GM19238 (cell line): ENCODE data around the gene XYLT1.

ENCODE experiments used
- DNase-seq: peaks from one replicate; pipeline ENCODE4 v3.0.0; 2011; ENCODE audit warnings: low spot score; ENCODE audit not compliant: insufficient read length

The XYLT1 gene

GRCh38 chr16:17403859-17404545, 66.8 kb downstream of the XYLT1 start:
- no peak for DNase-seq

GRCh38 chr16:17403156-17403809, 67.5 kb downstream of the XYLT1 start:
- no peak for DNase-seq

GRCh38 chr16:17397499-17397891, 73.3 kb downstream of the XYLT1 start:
- no peak for DNase-seq

GRCh38 chr16:17396762-17397498, 73.8 kb downstream of the XYLT1 start:
- no peak for DNase-seq

GRCh38 chr16:17395849-17396480, 74.8 kb downstream of the XYLT1 start:
- DNase-seq = no peak

GRCh38 chr16:17392857-17393692, 77.7 kb downstream of the XYLT1 start:
- DNase-seq = no peak

- DNase-seq = no peak
Measured at GRCh38 chr16:17392127-17392856, 78.5 kb downstream of the XYLT1 start.

GRCh38 chr16:17391715-17392114, 79.0 kb downstream of the XYLT1 start:
- DNase-seq = no peak

GRCh38 chr16:17389384-17389783, 81.4 kb downstream of the XYLT1 start:
- DNase-seq = no peak

- no peak for DNase-seq
Measured at GRCh38 chr16:17387256-17387655, 83.5 kb downstream of the XYLT1 start.

GRCh38 chr16:17386229-17386628, 84.5 kb downstream of the XYLT1 start:
- DNase-seq = no peak

- DNase-seq = no peak
Measured at GRCh38 chr16:17384471-17384870, 86.3 kb downstream of the XYLT1 start.

- DNase-seq = no peak
Measured at GRCh38 chr16:17382949-17383863, 87.6 kb downstream of the XYLT1 start.

- no peak for DNase-seq
Measured at GRCh38 chr16:17382514-17382913, 88.2 kb downstream of the XYLT1 start.

GRCh38 chr16:17381784-17382183, 89.0 kb downstream of the XYLT1 start:
- no peak for DNase-seq

- no peak for DNase-seq
Measured at GRCh38 chr16:17380613-17381012, 90.1 kb downstream of the XYLT1 start.

- no peak for DNase-seq
Measured at GRCh38 chr16:17379121-17379571, 91.6 kb downstream of the XYLT1 start.

GRCh38 chr16:17377360-17378324, 93.1 kb downstream of the XYLT1 start:
- DNase-seq = peak; percentile 33
